Heart left ventricle (tissue), 16 donors: Measurements from ENCODE around the gene NFE2L3. TPM values are rescaled to one million over a fixed set of nuclear protein-coding genes. Genes with fewer than 3 reads are reported as not detected.
"Not testable (repeated sequence)": the region's sequence is repeated elsewhere in the genome, so short reads cannot be mapped to it uniquely, and the experiment has no call there.

Experiments
- ATAC-seq, 4 donors: fragments of 200-7000 bp; cut with Tn5 transposase; one replicate each; pipeline ENCODE4 v1.9.1; 2020 to 2022; ENCODE audit warnings: moderate library complexity in 4 of 4, mild to moderate bottlenecking in 3 of 4, moderate number of reproducible peaks in 1 of 4
- DNase-seq, 5 donors: peaks; one replicate each; pipeline ENCODE4 v3.0.0-alpha.2; 2020
- H3K27ac ChIP-seq, 12 donors: fragments of 200-600 bp; sonication (generic) in 4 of 12; one replicate each; pipeline versions ENCODE4 v1.5.0 to v1.8.0; 2016 to 2022; ENCODE audit warnings: mild to moderate bottlenecking in 2 of 12
- H3K27me3 ChIP-seq, 9 donors: fragments of 200-600 bp; sonication (generic) in 2 of 9; one replicate each; pipeline versions ENCODE4 v1.5.1 to v1.8.0; 2016 to 2022; ENCODE audit warnings: mild to moderate bottlenecking in 3 of 9
- H3K36me3 ChIP-seq, 9 donors: fragments of 200-600 bp; sonication (generic) in 2 of 9; one replicate each; pipeline versions ENCODE4 v1.5.0 to v1.8.0; 2018 to 2022; ENCODE audit warnings: mild to moderate bottlenecking in 2 of 9
- H3K4me1 ChIP-seq, 12 donors: fragments of 200-600 bp; sonication (generic) in 4 of 12; one replicate each; pipeline versions ENCODE4 v1.5.0 to v1.8.0; 2016 to 2022; ENCODE audit warnings: mild to moderate bottlenecking in 3 of 12
- H3K4me3 ChIP-seq, 12 donors: fragments of 200-600 bp; sonication (generic) in 4 of 12; one replicate each; pipeline versions ENCODE4 v1.5.0 to v1.8.0; 2017 to 2022; ENCODE audit warnings: mild to moderate bottlenecking in 9 of 12, moderate library complexity in 4 of 12
- H3K9me3 ChIP-seq, 12 donors: fragments of 200-600 bp; sonication (generic) in 4 of 12; one replicate each; pipeline versions ENCODE4 v1.5.0 to v1.8.0; 2016 to 2022; ENCODE audit warnings: mild to moderate bottlenecking in 1 of 12
- CTCF ChIP-seq, 12 donors: fragments of 200-600 bp; sonication (generic) in 4 of 12; IDR thresholded peaks; one replicate each; pipeline versions ENCODE4 v1.5.0 to v1.8.0; 2018 to 2022; ENCODE audit warnings: antibody characterized with exemption in 12 of 12, mild to moderate bottlenecking in 5 of 12
- POLR2A ChIP-seq, 2 donors: fragments of 450-650 bp; IDR thresholded peaks; one replicate each; pipeline ENCODE4 v1.6.1; 2017; ENCODE audit warnings: antibody characterized with exemption in 2 of 2, mild to moderate bottlenecking in 2 of 2, moderate library complexity in 2 of 2
- WGBS, 4 donors: extraction: QIAGEN DNeasy Blood & Tissue Kit in 2 of 4; methylation state at CpG; one replicate each; pipeline versions ENCODE4 v1.1.5 to v1.1.7; 2013 to 2018; 5-methylcytosine and 5-hydroxymethylcytosine counted together
- intact Hi-C, 10 donors: fragments of 100-400 bp; cut with DNase I; formaldehyde crosslinking; loops; one replicate each; pipeline versions ENCODE4 v1.11.1 to v1.14.2; 2022
- polyA plus RNA-seq, 2 donors: library from polyadenylated mRNA; stranded (reverse); fragments of 200-250 nt; gene quantifications; one replicate each; pipeline ENCODE4 v1.2.3, GENCODE V29; 2013
- total RNA-seq, 9 donors: library from RNA; depleted of rRNA in 2 of 9; stranded (reverse); fragments of >200 nt in 2 of 9; fragmentation: NEBNext Ultra II Directional in 3 of 9; extraction: Animal tissue kit (Norgen Biotek cat#: 25700) in 3 of 9; gene quantifications; one replicate each; pipeline versions ENCODE4 v1.1.0 to v1.2.4, GENCODE V29; 2016 to 2023
- donor health status: ischemic (EF 13 %, LVEDD 7.1; RV severe dilation, severe dysfunction).
- donor health status: healthy with polysubstance abuse.
- donor health status: DM: no; HTN: yes; CAD: no.
- donor health status: DM: no; HTN: no; CAD: no.
- donor health status: ischemic (EF 25% LVEDD 6.9; RV normal size, moderate dysfunction).
- donor health status: ischemic (EF 25% LVEDD 5.7; RV mildly dilated, moderate dysfunction).
- donor health status: healthy.
- donor health status: DM: yes; HTN: yes; CAD: no.
- donor health status: ischemic (EF 35%, LVEDD 5.7; RV mildly dilated, moderate dysfunction).
- donor health status: nonischemic (EF 11% LVEDD 7.7; RV severe dilation, severe dysfunction).
- donor health status: DM: yes; HTN: yes; CAD: no.
- donor health status: PGD.
- donor health status: ischemic (EF 29% LVEDD 5.4; RV normal size, mild dysfunction).
- donor health status: nonischemic (EF 23%, LVEDD 6.1; RV moderate dilation, normal function).

Gene NFE2L3
- total and polyA plus RNA-seq, 11 donors: 0.75 to 5.6 (median 1.8) TPM

GRCh38 chr7:26159243-26159642 is 7.2 kb downstream of the NFE2L3 start:
- Histone ChIP-seq H3K9me3 (peaks cover 0 to 6% (median 0%) of the 10 kb centered on the region in 12 donors), H3K36me3 (no peaks in the 10 kb centered on the region), H3K27me3 (peaks cover 0 to 6% (median 0%) of the 10 kb centered on the region in 9 donors), H3K4me1 (peaks cover 0 to 30% (median 0%) of the 10 kb centered on the region in 12 donors), H3K27ac (no peak overlapping the region), H3K4me3 (no peak overlapping the region)
- 51 to 66% (median 64%) methylated on average over 2 of the region's 2 CpGs for WGBS, 4 donors
- no peak for TF ChIP-seq POLR2A (IDR thresholded peaks at IDR 0.05)
- no peak for TF ChIP-seq CTCF (IDR thresholded peaks at IDR 0.05)
- ATAC-seq: no peak
- no peak for DNase-seq
- intact Hi-C loops: loop anchor here in 1 of 10 donors (5.0 kb wide), 1 partner anchor 38 kb away; no protein-coding TSS in a partner anchor

GRCh38 chr7:26160896-26161295 is 8.9 kb downstream of the NFE2L3 start:
- intact Hi-C loops: no loop called here
- DNase-seq: no peak
- H3K9me3 ChIP-seq: peaks cover 0 to 10% (median 0%) of the 10 kb centered on the region in 12 donors
- no peak overlapping the region for H3K27ac ChIP-seq
- TF ChIP-seq POLR2A (IDR thresholded peaks at IDR 0.05) (no peak), CTCF (IDR thresholded peaks at IDR 0.05) (no peak)
- H3K27me3 ChIP-seq: no peaks in the 10 kb centered on the region
- H3K4me3 ChIP-seq: no peak overlapping the region
- H3K36me3 ChIP-seq: no peaks in the 10 kb centered on the region
- WGBS, 4 donors: 93 to 100% (median 95%) methylated on average over 2 of the region's 2 CpGs
- no peak for ATAC-seq
- H3K4me1 ChIP-seq: peaks cover 0 to 14% (median 0%) of the 10 kb centered on the region in 12 donors

GRCh38 chr7:26162431-26162830 is 10.4 kb downstream of the NFE2L3 start:
- intact Hi-C loops: no loop called here
- Histone ChIP-seq H3K9me3 (peaks cover 0 to 10% (median 0%) of the 10 kb centered on the region in 12 donors), H3K36me3 (no peaks in the 10 kb centered on the region), H3K4me3 (no peak overlapping the region), H3K4me1 (peaks cover 0 to 9% (median 0%) of the 10 kb centered on the region in 12 donors), H3K27ac (no peak overlapping the region), H3K27me3 (no peaks in the 10 kb centered on the region)
- TF ChIP-seq POLR2A (IDR thresholded peaks at IDR 0.05) (no peak), CTCF (IDR thresholded peaks at IDR 0.05) (no peak)
- DNase-seq (no peak), ATAC-seq (no peak)
- WGBS, 4 donors: 87 to 90% (median 88%) methylated on average over 2 of the region's 2 CpGs

GRCh38 chr7:26163804-26164203 is 11.8 kb downstream of the NFE2L3 start:
- H3K36me3 ChIP-seq, H3K27ac ChIP-seq, intact Hi-C loops, DNase-seq, H3K4me1 ChIP-seq, H3K27me3 ChIP-seq, ATAC-seq, H3K4me3 ChIP-seq: not testable (repeated sequence)
- 68 to 81% (median 73%) methylated on average over 1 of the region's 1 CpG for WGBS, 4 donors
- H3K9me3 ChIP-seq: peaks cover 0 to 10% (median 0%) of the 10 kb centered on the region in 12 donors
